ENCODE measurements around the gene TMEM198. TPM values are rescaled to one million over a fixed set of nuclear protein-coding genes. Genes with fewer than 3 reads are reported as not detected.

Gene TMEM198
- total and polyA plus RNA-seq, 2 of the 4 experiments (the other 2 are of a cell fraction): 0.18 to 2.2 TPM

DNA sequence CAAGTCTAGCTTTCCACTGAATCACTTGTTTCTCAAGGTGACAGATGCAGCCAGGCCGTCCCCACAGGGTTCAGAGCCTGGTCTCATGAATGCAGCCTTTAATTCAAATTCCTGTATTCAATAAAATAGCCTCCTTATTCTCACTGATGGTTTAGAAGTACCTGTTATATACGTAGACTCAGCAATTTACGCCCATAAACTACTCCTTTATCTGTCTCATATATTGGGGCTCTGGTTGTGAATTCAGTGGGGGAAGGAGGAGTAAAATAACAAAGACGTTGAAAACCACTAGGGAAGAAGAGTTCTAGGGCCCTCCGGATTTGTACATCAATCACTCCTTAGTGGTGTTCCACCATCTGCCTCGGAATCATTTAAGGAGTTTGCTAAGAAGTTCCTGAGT is 25.8 kb downstream of the TMEM198 start:
- intact Hi-C loops (cut with micrococcal nuclease): no loop called here
- ChIA-PET CTCF (no interaction called here), POLR2A (ENCODE audit: unreplicated experiment) (no interaction called here)
- H2AK9ac ChIP-seq (replicated peaks; ENCODE audit: low read depth, low read length, poor library complexity): peak overlapping the region; percentile 94
- no peak overlapping the region for H2AFZ ChIP-seq (replicated peaks; ENCODE audit: low read length, poor library complexity)
- H3K27ac ChIP-seq (ENCODE audit: insufficient read depth, low read length): no peak overlapping the region
- DNase-seq (no peak), ATAC-seq (ENCODE audit: low read depth) (no peak)
- no peaks in the 10 kb centered on the region; the same call in 1 of the 2 replicates for H3K27me3 ChIP-seq (ENCODE audit: control insufficient read depth, insufficient read depth, low read length)
- dilution Hi-C loops (cut with HindIII; ENCODE audit: low sequenced_read_pairs, unreplicated experiment): no loop called here
- H2BK15ac ChIP-seq (ENCODE audit: low read depth, low read length): no peak overlapping the region
- no peaks in the 10 kb centered on the region for H3K9me3 ChIP-seq (ENCODE audit: control insufficient read depth, insufficient read depth, low read length)
- H3K4me2 ChIP-seq (ENCODE audit: low read depth, low read length): peak overlapping the region; percentile 68
- peaks cover 11 to 18% of the 10 kb centered on the region in 2 experiments for H3K79me1 ChIP-seq (ENCODE audit: low read depth in 1 of 2, low read length in 2 of 2)
- H3K14ac ChIP-seq (replicated peaks; ENCODE audit: low read depth, low read length): no peak overlapping the region
- H3K4me1 ChIP-seq (ENCODE audit: control insufficient read depth, insufficient read depth, low read length): peaks cover 10% of the 10 kb centered on the region
- peaks cover 19% of the 10 kb centered on the region; the same call in 1 of the 2 replicates for H3K36me3 ChIP-seq (ENCODE audit: control insufficient read depth, insufficient read depth, low read length)
- no peak overlapping the region for H3K9ac ChIP-seq (ENCODE audit: low read depth, low read length)
- BruUV-seq (replicated peaks): no TSS peak
- H3K23ac ChIP-seq (ENCODE audit: low read depth, low read length): no peak overlapping the region
- no CpG with 5 or more reads among the region's 6 CpGs for WGBS, 2 experiments (ENCODE audit: extremely low coverage in 2 of 2, insufficient read length in 1 of 2)
- no peak overlapping the region for H3K4ac ChIP-seq (ENCODE audit: low read depth, low read length)
- no peak overlapping the region for H2BK5ac ChIP-seq (ENCODE audit: low read depth, low read length, poor library complexity, severe bottlenecking)
- H4K8ac ChIP-seq (ENCODE audit: low read depth in 2 of 2, low read length in 2 of 2): peak overlapping the region in 1 of 2 experiments; percentile 67; a peak in 1 of 4 replicates
- no peak overlapping the region for H2AK5ac ChIP-seq (ENCODE audit: low read depth, low read length)
- H4K91ac ChIP-seq (ENCODE audit: insufficient read depth, low read depth, low read length): no peak overlapping the region
- no peak overlapping the region for H2BK20ac ChIP-seq (ENCODE audit: low read depth, low read length)
- no peak overlapping the region for H2BK120ac ChIP-seq (ENCODE audit: low read depth, low read length)
- H3K56ac ChIP-seq (ENCODE audit: extremely low read depth, insufficient read depth, low read length): no peak overlapping the region
- H3K18ac ChIP-seq (ENCODE audit: low read depth, low read length): no peak overlapping the region
- peaks cover 8% of the 10 kb centered on the region; the same call in 1 of the 2 replicates for H4K20me1 ChIP-seq (ENCODE audit: insufficient read depth, low read length)
- H3K4me3 ChIP-seq (ENCODE audit: insufficient read depth, low read depth, low read length): no peak overlapping the region; the same call in 1 of the 2 replicates
- H4K5ac ChIP-seq (ENCODE audit: low read depth, low read length): no peak overlapping the region
- H3K9me1 ChIP-seq (ENCODE audit: insufficient read depth, low read length): peaks cover 8% of the 10 kb centered on the region; the same call in 1 of the 2 replicates
- TF ChIP-seq MAFK (IDR thresholded peaks at IDR 0.05; ENCODE audit: low read depth, low read length) (peak; percentile 44), CHD1 (IDR thresholded peaks at IDR 0.05; ENCODE audit: low read depth, low read length) (no peak)
- in situ Hi-C loops (cut with MboI; ENCODE audit: low sequenced_read_pairs): no loop called here

All from IMR-90 (cell line).